Panc1 (cell line): ENCODE data around the gene GNAQ. TPM values are rescaled to one million over a fixed set of nuclear protein-coding genes. Genes with fewer than 3 reads are reported as not detected.

Source experiments
- ATAC-seq: fragments of 200-7000 bp; cut with Tn5 transposase; 2 replicates; pipeline ENCODE4 v1.9.1; 2020; ENCODE audit warnings: mild to moderate bottlenecking, moderate library complexity
- BruUV-seq: library from RNA; stranded (reverse); fragments of 400-500 nt; replicated peaks from 2 replicates; lab custom pipeline; 2021; lab: Mats Ljungman, UMichigan
- CTCF ChIA-PET: fragments of 300-600 bp; sonication (Branson Sonifier 250); formaldehyde crosslinking; loops from one replicate; lab custom pipeline; 2022; ENCODE audit warnings: antibody characterized with exemption; lab: Charles Lee
- POLR2A ChIA-PET: fragments of 300-600 bp; sonication (Branson Sonifier 250); formaldehyde crosslinking; loops from one replicate; lab custom pipeline; 2022; ENCODE audit warnings: antibody characterized with exemption; lab: Charles Lee
- DNase-seq: peaks from one replicate; pipeline ENCODE4 v3.0.0-alpha.2; 2010; ENCODE audit warnings: low read depth, low spot score
- H3K27ac ChIP-seq: 2 replicates; pipeline ENCODE4 v1.5.1; 2011; ENCODE audit warnings: mild to moderate bottlenecking, low read length, inconsistent platforms
- H3K27me3 ChIP-seq: fragments of 200-500 bp; sonication (Bioruptor generic); 2 replicates; pipeline ENCODE4 v1.6.0; 2014; ENCODE audit warnings: low read length, inconsistent platforms; ENCODE audit not compliant: control insufficient read depth, insufficient read depth
- H3K36me3 ChIP-seq: fragments of 200-500 bp; sonication (Bioruptor generic); 2 replicates; pipeline ENCODE4 v1.5.1; 2014; ENCODE audit warnings: inconsistent platforms, mild to moderate bottlenecking, low read length, moderate library complexity; ENCODE audit not compliant: control insufficient read depth, insufficient read depth
- H3K4me1 ChIP-seq: 2 replicates; pipeline ENCODE4 v1.5.1; 2011; ENCODE audit warnings: inconsistent platforms, mild to moderate bottlenecking, low read length, moderate library complexity; ENCODE audit not compliant: control insufficient read depth, insufficient read depth
- H3K4me3 ChIP-seq, 2 experiments: 2 replicates each; pipeline ENCODE4 v1.5.1; 2011 to 2012; ENCODE audit warnings: low read depth in 2 of 2, low read length in 2 of 2, mild to moderate bottlenecking in 2 of 2, inconsistent platforms in 1 of 2, moderate library complexity in 1 of 2
- H3K9me3 ChIP-seq: fragments of 200-500 bp; sonication (Bioruptor generic); 2 replicates; pipeline ENCODE4 v1.5.1; 2014; ENCODE audit warnings: low read depth, mild to moderate bottlenecking, inconsistent platforms, low read length, moderate library complexity; ENCODE audit not compliant: control insufficient read depth, insufficient read depth
- POLR2AphosphoS5 ChIP-seq: IDR thresholded peaks from 2 replicates; pipeline ENCODE4 v1.6.1; 2012; ENCODE audit warnings: mild to moderate bottlenecking, low read depth, low read length, moderate library complexity
- REST ChIP-seq, 2 experiments: IDR thresholded peaks; 2 replicates each; pipeline ENCODE4 v1.6.1; 2011 to 2012; ENCODE audit warnings: low read depth in 2 of 2, control low read depth in 1 of 2, low read length in 1 of 2, mild to moderate bottlenecking in 1 of 2, moderate library complexity in 1 of 2; ENCODE audit not compliant: insufficient read depth in 1 of 2
- SIN3A ChIP-seq: IDR thresholded peaks from 2 replicates; pipeline ENCODE4 v1.6.1; 2012; ENCODE audit warnings: low read depth, mild to moderate bottlenecking, low read length, moderate library complexity, borderline replicate concordance; ENCODE audit not compliant: insufficient read depth
- TCF7L2 ChIP-seq: IDR thresholded peaks from 2 replicates; pipeline ENCODE4 v1.6.1; 2011; ENCODE audit warnings: mild to moderate bottlenecking, low read depth, low read length, inconsistent platforms
- in situ Hi-C: cut with HindIII; loops from 2 replicates; pipeline ENCODE4 v1.10.0; 2016; ENCODE audit warnings: low sequenced_read_pairs, low pct_unique_long_range_greater_than_20kb
- intact Hi-C: fragments of 100-400 bp; cut with micrococcal nuclease; formaldehyde crosslinking; loops from one replicate; pipeline ENCODE4 v1.10.0; 2022; ENCODE audit not compliant: unreplicated experiment
- total RNA-seq: library from RNA; stranded (reverse); gene quantifications from one replicate; pipeline ENCODE4 v1.2.1, GENCODE V29; 2021; ENCODE audit not compliant: unreplicated experiment
- TF ChIP-seq, protein P1 (sequence below): fragments of 450-650 bp; IDR thresholded peaks from 2 replicates; pipeline ENCODE4 v1.5.1; 2017; ENCODE audit warnings: mild to moderate bottlenecking

The GNAQ gene
- total RNA-seq, 1 experiment from 2014 or later = 34.5 TPM

DNA sequence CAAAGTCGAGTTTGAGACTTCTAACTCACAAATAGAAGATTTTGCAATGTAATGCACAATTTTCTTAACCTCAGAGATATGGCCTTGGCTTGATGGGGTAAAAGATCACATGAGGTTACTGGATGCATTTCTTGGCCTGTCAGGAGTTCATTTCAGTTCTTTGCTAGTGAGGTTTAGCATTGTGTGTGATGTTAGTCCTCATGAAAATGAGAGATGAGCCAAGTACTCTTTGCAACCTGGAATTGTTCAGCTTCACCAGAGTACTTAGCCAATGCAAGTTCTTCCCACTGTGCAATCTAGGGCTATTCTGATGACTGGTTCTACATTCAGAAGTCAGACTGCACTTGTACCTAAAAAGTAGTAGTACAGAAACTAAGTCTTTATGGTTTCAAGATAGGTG lies 24.9 kb downstream of the GNAQ start:
- Histone ChIP-seq H3K27me3 (no peaks in the 10 kb centered on the region), H3K36me3 (no peaks in the 10 kb centered on the region), H3K4me3 (no peak overlapping the region), H3K9me3 (no peaks in the 10 kb centered on the region), H3K4me1 (no peaks in the 10 kb centered on the region), H3K27ac (no peak overlapping the region)
- intact Hi-C loops = no loop called here
- DNase-seq (no peak), ATAC-seq (no peak)
- ChIA-PET POLR2A (no interaction called here), CTCF (no interaction called here)
- in situ Hi-C loops = no loop called here
- TF ChIP-seq SIN3A (no peak), REST (IDR thresholded peaks at IDR 0.05; ENCODE audit: insufficient read depth in 1 of 2, low read depth in 2 of 2, low read length in 1 of 2) (no peak)
- no TSS peak for BruUV-seq

- intact Hi-C loops = no loop called here
- ChIA-PET POLR2A (no interaction called here), CTCF (no interaction called here)
- Histone ChIP-seq H3K36me3 (no peaks in the 10 kb centered on the region), H3K9me3 (no peaks in the 10 kb centered on the region), H3K4me3 (no peak overlapping the region), H3K27me3 (no peaks in the 10 kb centered on the region), H3K4me1 (no peaks in the 10 kb centered on the region), H3K27ac (no peak overlapping the region)
- no TSS peak for BruUV-seq
- DNase-seq (no peak), ATAC-seq (no peak)
- no peak for TF ChIP-seq POLR2AphosphoS5
- TF ChIP-seq SIN3A = no peak
- TF ChIP-seq TCF7L2 = no peak
- TF ChIP-seq, protein P1, sequence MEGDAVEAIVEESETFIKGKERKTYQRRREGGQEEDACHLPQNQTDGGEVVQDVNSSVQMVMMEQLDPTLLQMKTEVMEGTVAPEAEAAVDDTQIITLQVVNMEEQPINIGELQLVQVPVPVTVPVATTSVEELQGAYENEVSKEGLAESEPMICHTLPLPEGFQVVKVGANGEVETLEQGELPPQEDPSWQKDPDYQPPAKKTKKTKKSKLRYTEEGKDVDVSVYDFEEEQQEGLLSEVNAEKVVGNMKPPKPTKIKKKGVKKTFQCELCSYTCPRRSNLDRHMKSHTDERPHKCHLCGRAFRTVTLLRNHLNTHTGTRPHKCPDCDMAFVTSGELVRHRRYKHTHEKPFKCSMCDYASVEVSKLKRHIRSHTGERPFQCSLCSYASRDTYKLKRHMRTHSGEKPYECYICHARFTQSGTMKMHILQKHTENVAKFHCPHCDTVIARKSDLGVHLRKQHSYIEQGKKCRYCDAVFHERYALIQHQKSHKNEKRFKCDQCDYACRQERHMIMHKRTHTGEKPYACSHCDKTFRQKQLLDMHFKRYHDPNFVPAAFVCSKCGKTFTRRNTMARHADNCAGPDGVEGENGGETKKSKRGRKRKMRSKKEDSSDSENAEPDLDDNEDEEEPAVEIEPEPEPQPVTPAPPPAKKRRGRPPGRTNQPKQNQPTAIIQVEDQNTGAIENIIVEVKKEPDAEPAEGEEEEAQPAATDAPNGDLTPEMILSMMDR = no peak
- TF ChIP-seq REST (IDR thresholded peaks at IDR 0.05; ENCODE audit: insufficient read depth in 1 of 2, low read depth in 2 of 2, low read length in 1 of 2) = no peak
- in situ Hi-C loops = no loop called here
Measured at GRCh38 chr9:78005231-78006002, 26.2 kb downstream of the GNAQ start.
